NCI-H1436 (cell line): ENCODE measurements around the gene MAGEA10.
"Not testable (repeated sequence)": the region's sequence is repeated elsewhere in the genome, so short reads cannot be mapped to it uniquely, and the experiment has no call there.

Experiments used
- DNase-seq: peaks from one replicate; lab custom pipeline; 2025; lab: John Stamatoyannopoulos, UW

Gene MAGEA10

GRCh38 chrX:152138388-152138784, at the start of gene MAGEA10:
Gene MAGEA10 (minus strand): TSS chrX:152138577. CDS start chrX:152135620, 2,957 bp downstream.
- DNase-seq: no peak

DNA sequence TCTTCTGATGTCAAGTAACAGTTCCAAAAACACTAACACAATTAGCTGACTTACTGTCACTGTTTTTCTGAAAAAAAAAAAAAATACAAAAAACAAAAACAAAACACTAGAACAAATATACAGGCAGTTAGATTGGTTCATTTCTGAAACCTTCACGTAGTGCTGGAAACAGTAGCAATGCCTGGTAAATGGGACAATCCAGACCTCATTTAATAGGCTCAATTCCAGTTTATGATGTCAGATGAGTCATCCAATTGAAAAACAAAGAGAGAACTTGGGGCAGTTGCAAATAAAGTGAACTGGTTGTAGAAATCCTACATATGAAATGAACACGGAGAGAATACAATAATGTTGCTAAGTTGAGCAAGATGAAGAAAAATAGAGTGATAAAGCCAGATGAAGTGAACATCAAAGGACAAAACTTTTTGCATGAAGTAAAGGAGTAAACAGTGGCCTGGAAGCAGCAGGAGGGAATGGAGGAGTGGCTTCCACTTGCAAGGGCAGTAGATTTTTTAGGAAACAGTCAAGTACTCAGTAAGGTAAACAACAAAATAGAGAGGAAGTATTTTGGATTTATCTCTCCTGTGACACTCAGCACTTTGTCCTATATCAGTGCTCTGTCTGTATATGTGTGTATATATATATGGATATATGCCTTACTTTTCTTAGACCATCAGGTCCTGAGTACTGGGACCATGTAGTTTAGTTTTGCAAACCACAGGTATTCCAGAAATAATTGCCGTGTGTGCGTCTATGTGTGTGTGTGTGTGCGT, 39.3 kb upstream of the MAGEA10 start:
- no peak for DNase-seq

DNA sequence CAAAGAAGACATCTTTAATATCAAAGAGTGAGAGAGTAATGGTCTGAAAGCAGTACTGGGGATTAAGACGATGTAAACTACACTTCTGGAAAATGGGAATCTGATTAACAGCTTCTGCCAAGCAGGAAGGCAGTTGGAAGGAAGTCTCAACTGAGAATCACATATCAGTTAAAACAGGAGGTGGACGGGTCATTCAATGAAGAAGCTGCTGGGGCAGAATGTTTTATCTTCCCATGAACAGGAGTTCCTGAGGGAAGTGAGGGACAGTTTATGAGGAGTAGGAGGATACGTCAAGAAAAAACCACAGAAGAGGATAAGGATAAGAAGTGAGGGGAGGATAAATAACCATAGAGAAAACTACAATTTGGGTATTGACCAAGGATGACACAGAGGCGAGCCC, 38.7 kb upstream of the MAGEA10 start:
- DNase-seq: no peak

DNA sequence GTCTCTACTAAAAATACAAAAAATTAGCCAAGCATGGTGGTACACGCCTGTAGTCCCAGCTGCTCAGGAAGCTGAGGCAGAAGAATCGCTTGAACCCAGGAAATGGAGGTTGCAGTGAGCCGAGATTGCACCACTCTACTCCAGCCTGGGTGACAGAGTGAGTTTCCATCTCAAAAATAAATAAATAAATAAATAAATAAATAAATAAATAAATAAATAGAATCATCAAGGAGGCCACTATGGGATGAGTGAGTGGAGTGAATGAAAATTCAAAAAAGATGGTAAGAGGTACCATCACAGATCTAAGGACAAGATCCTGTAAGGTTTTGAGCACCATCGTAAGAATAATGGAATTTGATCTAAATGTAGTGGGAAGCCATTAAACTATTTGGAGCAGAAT, 37.5 kb upstream of the MAGEA10 start:
- not testable (repeated sequence) for DNase-seq

GRCh38 chrX:152173923-152174322, 35.5 kb upstream of the MAGEA10 start:
- not testable (repeated sequence) for DNase-seq

GRCh38 chrX:152170621-152171020, 32.2 kb upstream of the MAGEA10 start:
- no peak for DNase-seq

- no peak for DNase-seq
These were observed 26.8 kb upstream of the MAGEA10 start for GRCh38 chrX:152165033-152165743.

DNA sequence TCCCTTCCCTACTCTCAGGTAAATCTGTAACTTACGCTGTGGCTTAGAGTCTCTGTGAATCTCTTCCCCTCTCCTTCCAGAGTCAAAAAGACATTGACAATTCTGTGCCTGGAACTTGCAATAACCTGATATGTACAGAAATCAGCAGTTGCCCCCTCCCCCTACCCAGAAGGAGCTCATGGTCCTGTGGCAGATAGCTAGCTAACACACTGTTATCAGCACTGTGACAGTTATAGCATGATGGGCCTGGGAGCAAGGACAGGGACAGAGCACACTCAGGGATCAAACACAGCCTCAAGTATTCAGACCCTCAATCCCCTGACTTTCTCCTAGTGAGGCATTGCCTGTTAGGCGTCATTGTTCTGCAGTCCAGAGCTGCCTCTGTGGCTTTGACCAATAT, 18.7 kb upstream of the MAGEA10 start:
- DNase-seq: no peak

- DNase-seq: no peak
These were observed 17.5 kb upstream of the MAGEA10 start for GRCh38 chrX:152155766-152156310.

GRCh38 chrX:152154050-152154449, 15.7 kb upstream of the MAGEA10 start:
- DNase-seq: no peak

DNA sequence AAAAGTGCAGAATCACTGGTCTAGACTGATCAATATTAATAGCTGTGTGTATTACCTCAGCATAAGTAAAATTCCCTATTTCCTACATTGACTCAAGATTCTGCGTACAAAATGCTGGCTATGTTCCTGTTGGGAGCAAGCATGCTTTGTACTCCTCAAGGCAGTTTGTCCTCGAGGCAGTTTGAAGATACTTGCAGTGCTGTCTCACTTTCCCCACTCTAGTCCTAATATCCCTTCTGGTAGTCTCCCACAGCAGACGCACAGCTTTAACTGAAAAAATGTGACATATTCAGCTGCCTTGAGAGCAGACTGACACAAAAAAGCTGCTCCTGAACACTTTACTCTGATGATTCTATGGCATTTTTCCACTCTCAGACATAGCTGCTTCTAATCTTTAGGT, 12.9 kb upstream of the MAGEA10 start:
- DNase-seq: no peak

- no peak for DNase-seq
These were observed 11.3 kb upstream of the MAGEA10 start for GRCh38 chrX:152149648-152150047.

GRCh38 chrX:152139589-152139988, 1.2 kb upstream of the MAGEA10 start:
- no peak for DNase-seq

GRCh38 chrX:152137771-152138387, 498 bp downstream of the MAGEA10 start:
- DNase-seq: no peak

DNA sequence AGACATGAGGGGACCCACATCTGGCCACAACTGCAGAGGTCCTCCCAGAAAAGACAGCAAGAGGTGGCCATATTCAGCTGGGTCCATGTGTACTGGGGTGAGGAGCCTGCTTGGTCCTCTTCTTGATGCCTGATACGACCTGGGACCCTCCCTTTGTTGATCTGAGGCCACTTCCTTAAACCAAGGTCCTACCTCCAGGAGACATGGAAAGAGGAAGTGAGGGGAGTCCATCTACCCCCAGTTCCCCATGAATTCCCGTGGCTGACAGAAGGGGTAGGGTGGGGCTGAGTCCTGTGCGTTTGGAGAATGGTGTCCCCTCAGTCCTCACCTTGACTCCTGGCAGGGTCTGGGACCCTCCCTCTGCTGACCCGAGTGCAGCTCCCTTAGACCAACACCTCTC, 2.1 kb downstream of the MAGEA10 start:
- no peak for DNase-seq

GRCh38 chrX:152131525-152131924, 6.9 kb downstream of the MAGEA10 start:
- DNase-seq: no peak

DNA sequence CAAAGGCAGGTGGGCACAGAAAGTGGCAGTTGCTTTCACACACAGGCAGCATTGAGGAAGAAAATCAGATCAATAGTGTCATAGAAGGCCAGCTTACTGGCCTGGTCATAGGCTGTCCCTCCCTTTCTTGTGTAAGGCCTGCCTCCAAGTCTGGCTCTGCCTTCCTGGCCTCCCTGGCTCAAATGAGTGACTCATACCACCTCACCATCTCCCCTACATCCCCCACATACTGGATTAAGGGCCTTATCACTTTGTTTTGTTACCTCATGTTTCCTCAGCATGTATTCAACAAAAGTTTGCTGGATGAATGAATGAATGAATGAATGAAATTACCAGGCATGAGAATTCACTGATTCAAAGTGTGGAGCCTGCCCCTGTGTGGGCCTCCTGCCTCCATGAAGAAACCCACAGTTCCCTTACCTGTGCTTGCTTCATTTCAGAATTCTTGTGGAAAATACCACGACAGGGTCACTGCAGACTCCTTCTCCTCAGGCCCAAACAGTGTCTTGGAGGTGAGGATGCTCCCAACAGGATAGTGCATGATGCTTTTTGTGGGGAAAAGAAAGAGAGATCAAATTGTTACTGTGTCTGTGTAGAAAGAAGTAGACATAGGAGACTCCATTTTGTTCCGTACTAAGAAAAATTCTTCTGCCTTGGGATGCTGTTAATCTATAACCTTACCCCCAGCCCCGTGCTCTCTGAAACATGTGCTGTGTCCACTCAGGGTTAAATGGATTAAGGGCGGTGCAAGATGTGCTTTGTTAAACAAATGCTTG, 9.1 kb downstream of the MAGEA10 start:
- DNase-seq: not testable (repeated sequence)

DNA sequence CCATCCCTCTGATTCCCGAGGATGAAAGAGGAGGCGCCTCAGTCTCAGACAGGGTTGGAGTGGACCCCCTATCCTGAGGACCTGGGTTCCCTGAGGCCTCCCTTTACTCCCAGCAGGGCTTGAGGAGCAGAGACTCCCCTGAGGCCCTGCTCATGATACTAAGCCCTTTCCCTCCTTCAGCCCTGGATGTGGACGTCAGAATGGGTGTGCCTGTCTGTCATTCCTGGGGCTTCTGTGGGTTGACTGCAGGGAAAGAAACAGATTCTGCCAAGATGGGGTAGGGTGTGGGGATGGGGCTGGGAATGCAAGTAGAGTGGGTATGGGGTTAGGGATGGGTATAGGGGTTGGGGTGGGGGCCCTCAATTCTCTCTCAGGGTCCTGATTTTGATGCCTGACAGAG, 21.1 kb downstream of the MAGEA10 start:
- DNase-seq: no peak

- DNase-seq: no peak
These were observed 29.9 kb downstream of the MAGEA10 start for GRCh38 chrX:152108527-152108926.

DNA sequence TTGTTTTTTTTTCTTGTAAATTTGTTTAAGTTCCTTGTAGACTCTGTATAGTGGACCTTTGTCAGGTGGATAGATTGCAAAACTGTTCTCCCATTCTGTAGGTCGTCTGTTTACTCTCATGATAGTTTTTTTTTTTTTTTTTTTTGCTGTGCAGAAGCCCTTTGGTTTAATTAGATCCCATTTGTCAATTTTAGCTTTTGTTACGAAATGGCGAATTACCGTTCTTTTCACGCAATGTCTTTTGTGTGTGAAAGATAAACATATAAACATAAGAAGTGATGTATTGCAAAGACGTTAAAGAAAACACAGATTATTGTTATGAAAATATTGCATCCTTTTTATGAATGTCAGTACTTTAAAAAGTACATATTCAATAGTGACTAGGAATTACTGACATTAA, 34.5 kb downstream of the MAGEA10 start:
- DNase-seq: no peak

GRCh38 chrX:152086141-152086540, 52.2 kb downstream of the MAGEA10 start:
- no peak for DNase-seq
